ENCODE data around the gene NOS2.
"Not testable (repeated sequence)": the region's sequence is repeated elsewhere in the genome, so short reads cannot be mapped to it uniquely, and the experiment has no call there.

The NOS2 gene

GRCh38 chr17:27753726-27754125 is 46.6 kb downstream of the NOS2 start:
- DNase-seq = not testable (repeated sequence)

- DNase-seq = not testable (repeated sequence)
Measured at GRCh38 chr17:27752831-27753619, 47.3 kb downstream of the NOS2 start.

DNA sequence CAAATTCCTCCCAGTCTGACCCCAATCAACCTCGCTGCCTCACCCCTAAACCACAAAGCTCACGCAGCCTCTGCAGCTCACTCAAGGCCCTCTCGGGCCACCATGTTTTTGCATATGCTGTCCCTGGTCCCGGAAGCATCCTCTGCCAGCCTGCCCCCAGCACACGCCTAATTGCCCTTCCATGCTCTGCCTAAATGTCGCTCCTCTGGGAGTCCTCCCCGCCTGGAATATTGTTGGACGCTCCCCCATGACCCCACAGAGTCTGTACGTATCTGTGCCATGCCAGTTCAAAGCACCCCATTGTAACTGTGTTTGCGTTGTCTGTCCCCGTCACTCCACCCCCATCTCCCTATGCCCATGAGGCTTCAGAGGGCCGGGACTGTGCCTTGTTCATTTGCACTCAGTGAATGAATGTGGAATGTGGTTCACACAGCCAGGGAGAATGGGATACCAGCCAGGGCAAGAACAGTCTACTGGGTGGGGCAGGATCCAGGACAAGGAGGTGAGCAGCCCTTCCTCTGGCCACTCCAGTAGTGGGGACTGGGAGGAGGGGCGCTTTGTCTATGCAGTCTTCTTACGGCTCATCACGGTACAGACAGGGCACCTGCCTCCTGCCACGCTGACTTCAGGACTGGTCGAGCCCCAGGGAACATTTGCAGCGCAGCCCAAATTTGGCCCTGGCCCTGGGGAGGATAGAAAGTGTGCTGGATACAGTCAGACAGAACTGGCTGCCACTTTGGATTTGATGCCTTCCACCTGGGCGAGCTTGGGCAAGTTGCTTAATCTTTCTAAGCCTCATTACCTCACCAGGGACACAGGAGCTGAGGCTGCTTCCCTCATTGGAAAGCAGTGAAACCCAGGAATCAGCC is 48.5 kb downstream of the NOS2 start:
- no peak for DNase-seq

GRCh38 chr17:27751166-27751565 is 49.2 kb downstream of the NOS2 start:
- DNase-seq = no peak

- not testable (repeated sequence) for DNase-seq
Measured at GRCh38 chr17:27749562-27750150, 50.7 kb downstream of the NOS2 start.

- DNase-seq = no peak
Measured at GRCh38 chr17:27748360-27748825, 51.9 kb downstream of the NOS2 start.

DNA sequence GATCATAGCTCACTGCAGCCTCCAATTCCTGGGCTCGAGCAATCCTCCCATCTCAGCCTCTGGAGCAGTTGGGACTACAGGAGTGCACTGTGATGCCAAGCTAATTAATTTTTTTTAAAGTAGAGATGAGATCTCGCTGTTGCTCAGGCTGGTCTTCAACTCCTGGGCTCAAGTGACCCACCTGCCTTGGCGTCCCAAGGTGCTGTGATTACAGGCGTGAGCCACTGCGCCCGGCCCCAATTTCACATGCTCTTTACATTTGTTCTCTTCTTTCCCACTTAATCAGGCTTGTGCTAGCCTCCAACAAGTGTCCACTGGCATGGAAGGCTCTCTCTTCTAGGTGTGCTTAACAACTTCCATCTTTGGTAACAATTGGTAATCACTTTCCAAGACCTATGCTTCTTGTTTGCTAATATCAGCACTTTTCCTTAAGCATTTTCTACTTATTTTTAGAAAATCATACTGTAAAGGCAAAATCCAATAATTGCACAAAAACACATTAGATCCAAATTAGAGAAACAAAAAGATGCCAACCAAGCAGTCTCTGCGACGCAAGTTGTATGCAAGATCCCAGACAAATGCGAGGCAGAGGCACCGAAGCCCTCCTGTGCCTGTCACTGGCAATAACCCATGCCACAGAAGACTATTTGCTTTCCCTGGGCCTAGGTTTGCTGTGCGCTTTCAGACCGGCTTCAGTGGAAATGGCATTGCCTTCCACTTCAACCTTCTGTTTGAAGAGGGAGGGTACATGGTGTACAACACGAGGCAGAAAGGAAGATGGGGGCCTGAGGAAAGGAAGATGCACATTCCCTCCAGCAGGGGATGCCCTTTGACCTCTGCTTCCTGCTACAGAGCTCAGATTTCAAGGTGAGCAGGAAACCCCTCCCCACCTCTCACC is 52.6 kb downstream of the NOS2 start:
- DNase-seq = no peak

DNA sequence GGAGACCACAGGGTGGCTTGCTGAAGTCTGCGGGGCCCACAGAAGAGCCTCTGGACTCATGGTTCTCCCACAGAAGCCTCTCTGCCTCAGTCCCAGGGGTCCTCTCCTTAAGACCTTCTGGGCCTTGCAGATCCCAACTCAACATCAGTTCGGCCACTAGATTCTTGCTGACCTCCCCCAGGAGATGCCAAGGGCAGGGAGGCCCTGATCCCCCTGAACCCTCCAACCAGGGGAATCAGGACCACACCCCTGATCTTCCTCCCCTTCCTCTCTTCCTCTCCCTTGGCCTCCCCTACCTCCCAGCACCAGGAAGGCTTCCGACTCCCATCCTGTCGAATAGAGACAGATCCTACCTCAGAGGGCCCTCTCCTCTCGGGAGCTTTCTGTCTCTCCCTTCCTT is 53.4 kb downstream of the NOS2 start:
- DNase-seq = no peak

DNA sequence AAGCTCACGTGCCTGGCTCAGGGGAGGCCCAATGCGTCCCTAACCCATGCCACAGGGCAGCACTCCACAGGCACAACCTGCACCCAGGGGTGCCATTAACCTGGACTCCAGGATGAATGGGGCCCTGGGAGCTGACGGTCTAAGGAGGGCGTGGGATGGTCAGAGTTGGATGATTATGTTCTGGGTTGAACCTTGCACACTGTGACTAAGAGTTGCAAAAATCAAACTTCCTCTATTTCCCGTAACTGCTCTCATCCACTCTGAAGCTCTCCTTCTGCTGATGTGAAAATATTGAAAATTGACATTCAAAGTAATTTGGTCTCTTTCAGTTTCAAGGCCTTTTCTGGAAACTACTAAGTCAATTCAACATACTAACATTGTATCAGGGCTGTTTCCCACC is 54.0 kb downstream of the NOS2 start:
- not testable (repeated sequence) for DNase-seq

DNA sequence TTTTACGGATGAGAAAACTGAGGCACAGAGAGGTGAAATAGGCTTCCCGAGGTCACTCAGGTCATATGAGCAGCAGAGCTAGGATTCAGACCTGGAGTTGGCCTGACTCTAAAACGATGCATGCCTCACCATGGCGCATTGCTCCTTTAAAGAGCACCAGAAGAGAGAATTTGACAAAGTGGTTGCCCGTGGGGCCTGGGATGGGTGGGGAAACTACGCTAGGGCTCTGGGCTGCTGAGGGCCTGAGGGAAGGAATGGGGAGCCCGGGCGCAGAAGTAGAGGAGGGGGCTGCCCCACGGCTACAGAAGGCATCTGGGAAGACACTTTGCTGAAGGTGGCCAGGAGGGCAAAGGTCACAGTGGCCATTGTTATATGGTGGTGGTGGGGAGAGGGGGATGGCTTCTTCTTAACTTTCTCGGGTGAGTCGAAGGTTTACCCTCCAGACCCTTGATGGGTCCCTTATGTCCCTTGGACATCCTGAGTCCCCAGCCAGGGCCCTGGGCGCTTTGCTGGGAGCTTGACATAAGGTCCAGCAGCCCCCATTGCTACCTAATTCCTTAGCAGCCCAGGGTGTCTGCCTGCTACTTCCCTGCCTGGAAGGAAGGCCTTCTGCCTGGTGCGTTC is 55.0 kb downstream of the NOS2 start:
- not testable (repeated sequence) for DNase-seq

DNA sequence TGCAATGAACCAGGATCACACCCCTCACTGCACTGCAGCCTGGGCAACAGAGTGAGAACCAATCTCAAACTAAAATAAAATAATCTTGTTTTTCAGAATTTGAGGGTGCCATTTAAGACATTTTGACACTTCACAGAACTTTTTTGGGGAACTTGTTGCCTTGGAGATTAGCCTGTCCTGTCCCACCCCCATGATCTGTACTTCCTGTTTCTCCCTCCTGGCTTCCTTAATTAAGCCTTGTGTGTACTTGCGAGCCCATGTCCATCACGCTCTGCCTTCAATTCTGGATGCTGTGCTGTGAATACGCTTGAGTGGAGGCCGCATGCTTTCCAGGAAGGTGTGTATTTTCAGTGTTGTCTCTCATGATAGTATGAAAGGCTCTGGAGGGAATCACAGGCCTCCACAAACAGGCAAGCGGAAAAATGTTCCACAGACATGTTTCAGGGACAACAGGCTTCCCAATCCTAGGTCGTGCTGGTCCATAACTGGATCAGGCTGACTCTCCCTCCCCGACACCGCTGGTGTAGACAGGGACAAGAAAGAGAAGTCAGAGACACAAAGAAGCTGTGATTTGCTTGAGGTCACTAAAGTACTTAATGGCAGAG is 56.9 kb downstream of the NOS2 start:
- peak in 1 of 2 donors; percentile 15 for DNase-seq

DNA sequence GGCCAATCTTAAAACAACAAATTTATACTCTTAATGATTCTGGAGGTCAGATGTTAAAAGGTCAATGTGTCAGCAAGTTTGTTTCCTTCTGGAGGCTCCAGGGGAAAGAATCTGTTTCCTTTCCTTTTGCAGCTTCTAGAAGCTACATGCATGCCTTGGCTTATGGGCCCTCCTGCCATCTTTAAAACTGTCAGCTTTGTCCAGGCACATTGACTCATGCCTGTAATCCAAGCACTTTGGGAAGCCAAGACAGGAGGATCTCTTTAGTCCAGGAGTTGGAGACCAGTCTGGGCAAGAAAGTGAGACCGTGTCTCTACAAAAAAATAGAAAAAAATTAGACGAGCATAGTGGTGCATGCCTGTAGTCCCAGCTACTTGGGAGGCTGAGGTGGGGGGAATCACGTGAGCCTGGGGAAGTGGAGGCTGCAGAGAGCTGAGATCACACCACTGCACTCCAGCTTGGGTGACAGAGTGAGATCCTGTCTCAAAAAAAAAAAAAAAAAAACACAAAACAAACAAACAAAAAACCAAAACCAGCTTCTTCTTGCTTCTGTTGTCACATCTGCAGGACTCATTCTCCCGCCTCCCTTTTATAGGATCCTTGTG is 58.3 kb downstream of the NOS2 start:
- no peak for DNase-seq

GRCh38 chr17:27741361-27741861 is 58.9 kb downstream of the NOS2 start:
- no peak for DNase-seq

- not testable (repeated sequence) for DNase-seq
Measured at GRCh38 chr17:27740541-27740940, 59.8 kb downstream of the NOS2 start.

GRCh38 chr17:27733773-27734172 is 66.6 kb downstream of the NOS2 start:
- no peak for DNase-seq

DNA sequence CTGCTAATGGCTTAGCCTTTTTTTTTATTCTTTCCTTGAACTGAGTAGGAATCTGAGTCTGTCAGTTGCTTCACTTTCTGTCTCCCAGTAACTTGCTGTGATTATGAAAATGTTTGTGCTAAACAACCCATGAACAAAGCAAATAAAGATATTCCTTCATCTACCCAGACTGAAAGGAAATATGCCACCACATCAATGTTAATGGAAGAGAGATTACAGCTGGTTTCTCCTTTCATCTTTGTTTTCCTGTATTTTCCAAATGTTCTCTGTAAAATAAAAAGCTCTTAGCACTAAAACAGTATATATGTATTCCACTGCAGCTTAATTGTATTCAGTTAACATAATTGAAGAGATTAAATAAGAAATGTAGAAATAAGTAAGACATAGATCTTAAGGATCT is 67.6 kb downstream of the NOS2 start:
- not testable (repeated sequence) for DNase-seq

DNA sequence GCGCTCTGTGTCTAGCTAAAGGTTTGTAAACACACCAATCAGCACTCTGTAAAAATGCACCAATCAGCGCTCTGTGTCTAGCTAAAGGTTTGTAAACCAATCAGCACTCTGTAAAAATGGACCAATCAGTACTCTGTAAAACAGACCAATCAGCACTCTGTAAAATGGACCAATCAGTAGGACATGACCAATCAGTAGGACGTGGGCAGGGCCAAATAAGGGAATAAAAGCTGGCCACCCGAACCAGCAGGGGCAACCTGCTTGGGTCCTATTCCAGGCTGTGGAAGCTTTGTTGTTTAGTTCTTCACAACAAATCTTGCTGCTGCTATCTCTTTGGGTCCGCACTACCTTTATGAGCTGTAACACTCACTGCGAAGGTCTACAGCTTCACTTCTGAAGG is 74.3 kb downstream of the NOS2 start:
- DNase-seq = not testable (repeated sequence)

DNA sequence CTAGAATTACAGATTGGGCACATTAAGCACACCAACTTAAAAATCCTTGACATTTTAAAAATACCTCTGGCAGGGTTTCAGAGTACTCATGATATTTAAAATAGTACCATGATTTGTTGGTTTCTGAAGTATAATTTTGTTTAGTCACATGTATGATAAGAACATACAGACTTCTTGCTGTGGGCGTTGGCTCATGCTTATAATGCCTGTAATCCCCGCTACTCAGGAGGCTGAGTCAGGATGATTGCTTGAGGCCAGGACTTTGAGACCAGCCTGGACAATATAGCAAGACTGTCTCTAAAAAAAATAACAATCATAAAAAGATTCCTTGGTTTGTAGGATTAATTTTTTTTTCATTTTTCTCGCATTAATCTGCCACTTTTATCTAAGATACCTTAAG is 78.5 kb downstream of the NOS2 start:
- DNase-seq = no peak

Data from CD4-positive, alpha-beta T cell treated with Interleukin-1 beta for 1 hour (primary cell).